Fibroblast of lung (primary cell): ENCODE measurements around the gene PDS5B.

Experiments used
- EZH2 ChIP-seq: IDR thresholded peaks from 2 replicates; pipeline ENCODE4 v1.5.1; 2012; ENCODE audit warnings: low read length, control low read depth, mild to moderate bottlenecking; ENCODE audit errors: missing control alignments
- TF ChIP-seq, protein P1 (sequence below), 2 donors: IDR thresholded peaks in 1 of 2; conservative IDR thresholded peaks in 1 of 2; 1 replicate in 1 of 2; 2 replicates in 1 of 2; pipeline ENCODE4 v1.5.1; 2011 to 2012; ENCODE audit warnings: low read length in 2 of 2, control low read depth in 1 of 2, inconsistent platforms in 1 of 2, low read depth in 1 of 2, mild to moderate bottlenecking in 1 of 2

- TF ChIP-seq, protein P1, sequence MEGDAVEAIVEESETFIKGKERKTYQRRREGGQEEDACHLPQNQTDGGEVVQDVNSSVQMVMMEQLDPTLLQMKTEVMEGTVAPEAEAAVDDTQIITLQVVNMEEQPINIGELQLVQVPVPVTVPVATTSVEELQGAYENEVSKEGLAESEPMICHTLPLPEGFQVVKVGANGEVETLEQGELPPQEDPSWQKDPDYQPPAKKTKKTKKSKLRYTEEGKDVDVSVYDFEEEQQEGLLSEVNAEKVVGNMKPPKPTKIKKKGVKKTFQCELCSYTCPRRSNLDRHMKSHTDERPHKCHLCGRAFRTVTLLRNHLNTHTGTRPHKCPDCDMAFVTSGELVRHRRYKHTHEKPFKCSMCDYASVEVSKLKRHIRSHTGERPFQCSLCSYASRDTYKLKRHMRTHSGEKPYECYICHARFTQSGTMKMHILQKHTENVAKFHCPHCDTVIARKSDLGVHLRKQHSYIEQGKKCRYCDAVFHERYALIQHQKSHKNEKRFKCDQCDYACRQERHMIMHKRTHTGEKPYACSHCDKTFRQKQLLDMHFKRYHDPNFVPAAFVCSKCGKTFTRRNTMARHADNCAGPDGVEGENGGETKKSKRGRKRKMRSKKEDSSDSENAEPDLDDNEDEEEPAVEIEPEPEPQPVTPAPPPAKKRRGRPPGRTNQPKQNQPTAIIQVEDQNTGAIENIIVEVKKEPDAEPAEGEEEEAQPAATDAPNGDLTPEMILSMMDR (conservative IDR thresholded peaks at IDR 0.05 in 1 of 2, IDR thresholded peaks at IDR 0.05 in 1 of 2; ENCODE audit: low read depth in 1 of 2, low read length in 2 of 2) = no peak
- no peak for TF ChIP-seq EZH2
These were observed 172.9 kb downstream of the PDS5B start for GRCh38 chr13:32759152-32759551.
